Uterus (tissue), 4 donors: ENCODE data around the gene APOBEC3H. TPM values are rescaled to one million over a fixed set of nuclear protein-coding genes. Genes with fewer than 3 reads are reported as not detected.

ENCODE experiments used
- DNase-seq, 2 donors: peaks; one replicate each; pipeline ENCODE4 v3.0.0-alpha.2; 2019 to 2020
- H3K27ac ChIP-seq, 2 donors: fragments of 200-600 bp; sonication (generic); 1 replicate in 1 of 2; 2 replicates in 1 of 2; pipeline ENCODE4 v1.5.1; 2016 to 2018
- H3K27me3 ChIP-seq, 2 donors: fragments of 200-600 bp; sonication (generic); one replicate each; pipeline ENCODE4 v1.5.1; 2018 to 2019; ENCODE audit warnings: control low read depth in 1 of 2
- H3K36me3 ChIP-seq, 2 donors: fragments of 200-600 bp; sonication (generic); one replicate each; pipeline ENCODE4 v1.5.1; 2019; ENCODE audit warnings: control low read depth in 1 of 2
- H3K4me1 ChIP-seq, 2 donors: fragments of 200-600 bp; sonication (generic); one replicate each; pipeline ENCODE4 v1.5.1; 2018 to 2019; ENCODE audit warnings: control low read depth in 1 of 2
- H3K4me3 ChIP-seq, 2 donors: fragments of 200-600 bp; sonication (generic); 1 replicate in 1 of 2; 2 replicates in 1 of 2; pipeline ENCODE4 v1.5.1; 2018 to 2019; ENCODE audit warnings: mild to moderate bottlenecking in 1 of 2
- H3K9me3 ChIP-seq, 2 donors: fragments of 200-600 bp; sonication (generic); one replicate each; pipeline ENCODE4 v1.5.1; 2019; ENCODE audit warnings: control low read depth in 1 of 2
- CTCF ChIP-seq, 4 experiments: fragments of 200-600 bp in 2 of 4; fragments of 450-650 bp in 2 of 4; sonication (generic) in 2 of 4; IDR thresholded peaks; one replicate each; pipeline ENCODE4 v1.5.1; 2016 to 2019; ENCODE audit warnings: antibody characterized with exemption in 4 of 4, mild to moderate bottlenecking in 2 of 4, moderate library complexity in 1 of 4
- POLR2A ChIP-seq, 2 donors: fragments of 450-650 bp; IDR thresholded peaks; one replicate each; pipeline ENCODE4 v1.6.1; 2016; ENCODE audit warnings: antibody characterized with exemption in 2 of 2, mild to moderate bottlenecking in 1 of 2, moderate library complexity in 1 of 2
- intact Hi-C: fragments of 100-400 bp; cut with DNase I; formaldehyde crosslinking; loops from one replicate; pipeline ENCODE4 v1.15.1; 2023; ENCODE audit warnings: low total_unique reads
- total RNA-seq, 4 donors: library from RNA; depleted of rRNA in 3 of 4; stranded (reverse); fragments of >200 nt in 3 of 4; gene quantifications; one replicate each; pipeline versions ENCODE4 v1.1.0 to v1.2.4, GENCODE V29; 2014 to 2023
- donor health status: DM: yes; HTN: yes; CAD: no.

Gene APOBEC3H
- total RNA-seq, 4 donors from 2014 or later: 0.69 TPM; not detected in 3

- Histone ChIP-seq H3K27me3 (no peaks in the 10 kb centered on the region), H3K4me1 (no peaks in the 10 kb centered on the region), H3K9me3 (no peaks in the 10 kb centered on the region), H3K27ac (no peak overlapping the region), H3K36me3 (no peaks in the 10 kb centered on the region), H3K4me3 (no peak overlapping the region)
- no peak for DNase-seq
- intact Hi-C loops: no loop called here
- TF ChIP-seq CTCF (IDR thresholded peaks at IDR 0.05) (no peak), POLR2A (IDR thresholded peaks at IDR 0.05) (no peak)
These were observed 7.1 kb upstream of the APOBEC3H start for GRCh38 chr22:39089928-39090327.

GRCh38 chr22:39090426-39091064 lies 6.5 kb upstream of the APOBEC3H start:
- TF ChIP-seq POLR2A (IDR thresholded peaks at IDR 0.05): no peak
- TF ChIP-seq CTCF (IDR thresholded peaks at IDR 0.05): no peak
- no peak overlapping the region for H3K27ac ChIP-seq
- no peaks in the 10 kb centered on the region for H3K4me1 ChIP-seq
- intact Hi-C loops: no loop called here
- no peaks in the 10 kb centered on the region for H3K9me3 ChIP-seq
- DNase-seq: no peak
- H3K4me3 ChIP-seq: no peak overlapping the region
- H3K36me3 ChIP-seq: no peaks in the 10 kb centered on the region
- H3K27me3 ChIP-seq: no peaks in the 10 kb centered on the region

GRCh38 chr22:39091126-39092081 lies 5.6 kb upstream of the APOBEC3H start:
- TF ChIP-seq CTCF (IDR thresholded peaks at IDR 0.05): no peak
- no peak for TF ChIP-seq POLR2A (IDR thresholded peaks at IDR 0.05)
- intact Hi-C loops: no loop called here
- H3K27me3 ChIP-seq: no peaks in the 10 kb centered on the region
- H3K4me3 ChIP-seq: no peak overlapping the region
- no peaks in the 10 kb centered on the region for H3K4me1 ChIP-seq
- no peaks in the 10 kb centered on the region for H3K9me3 ChIP-seq
- no peaks in the 10 kb centered on the region for H3K36me3 ChIP-seq
- H3K27ac ChIP-seq: no peak overlapping the region
- DNase-seq: no peak

- Histone ChIP-seq H3K27ac (no peak overlapping the region), H3K4me3 (no peak overlapping the region), H3K9me3 (no peaks in the 10 kb centered on the region), H3K36me3 (no peaks in the 10 kb centered on the region), H3K4me1 (no peaks in the 10 kb centered on the region), H3K27me3 (no peaks in the 10 kb centered on the region)
- intact Hi-C loops: no loop called here
- no peak for TF ChIP-seq POLR2A (IDR thresholded peaks at IDR 0.05)
- TF ChIP-seq CTCF (IDR thresholded peaks at IDR 0.05): no peak
- DNase-seq: no peak
These were observed 4.8 kb upstream of the APOBEC3H start for GRCh38 chr22:39092111-39092862.
